ENCODE results near the gene MLF2.

DNA sequence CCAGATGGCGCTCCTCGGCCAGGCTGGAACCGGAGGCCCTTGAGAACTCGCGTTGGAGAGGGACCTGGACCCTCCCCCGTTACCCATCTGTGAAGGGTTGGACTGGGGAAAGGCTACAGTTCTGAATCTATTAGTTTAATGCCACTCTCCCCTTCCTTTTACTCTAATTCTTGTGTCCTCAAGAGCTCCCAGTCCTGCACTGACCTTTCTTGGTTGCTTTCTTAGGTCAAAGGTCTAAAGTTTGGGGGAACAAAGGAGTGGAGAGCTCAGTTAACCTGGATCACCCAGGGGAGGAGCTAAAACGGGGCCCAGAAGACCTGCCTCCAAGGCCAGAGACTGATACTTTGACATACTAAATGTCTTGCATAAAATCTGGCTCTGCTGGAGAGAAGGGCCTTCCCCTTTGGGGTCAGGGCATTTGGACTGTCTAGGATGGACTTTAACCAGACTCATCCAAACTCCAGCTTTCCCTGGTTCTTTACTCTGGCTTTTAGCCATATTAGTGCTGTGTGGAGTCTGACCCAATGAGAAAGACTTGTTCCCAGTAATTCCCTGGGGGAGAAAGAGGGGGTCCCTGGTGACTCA lies 923 bp upstream of the MLF2 start:
- TF ChIP-seq RAD21 (IDR thresholded peaks at IDR 0.05; ENCODE audit: low read depth) (peak; percentile 99), EP300 (IDR thresholded peaks at IDR 0.05; ENCODE audit: borderline replicate concordance) (no peak)
- TF ChIP-seq, protein P1, sequence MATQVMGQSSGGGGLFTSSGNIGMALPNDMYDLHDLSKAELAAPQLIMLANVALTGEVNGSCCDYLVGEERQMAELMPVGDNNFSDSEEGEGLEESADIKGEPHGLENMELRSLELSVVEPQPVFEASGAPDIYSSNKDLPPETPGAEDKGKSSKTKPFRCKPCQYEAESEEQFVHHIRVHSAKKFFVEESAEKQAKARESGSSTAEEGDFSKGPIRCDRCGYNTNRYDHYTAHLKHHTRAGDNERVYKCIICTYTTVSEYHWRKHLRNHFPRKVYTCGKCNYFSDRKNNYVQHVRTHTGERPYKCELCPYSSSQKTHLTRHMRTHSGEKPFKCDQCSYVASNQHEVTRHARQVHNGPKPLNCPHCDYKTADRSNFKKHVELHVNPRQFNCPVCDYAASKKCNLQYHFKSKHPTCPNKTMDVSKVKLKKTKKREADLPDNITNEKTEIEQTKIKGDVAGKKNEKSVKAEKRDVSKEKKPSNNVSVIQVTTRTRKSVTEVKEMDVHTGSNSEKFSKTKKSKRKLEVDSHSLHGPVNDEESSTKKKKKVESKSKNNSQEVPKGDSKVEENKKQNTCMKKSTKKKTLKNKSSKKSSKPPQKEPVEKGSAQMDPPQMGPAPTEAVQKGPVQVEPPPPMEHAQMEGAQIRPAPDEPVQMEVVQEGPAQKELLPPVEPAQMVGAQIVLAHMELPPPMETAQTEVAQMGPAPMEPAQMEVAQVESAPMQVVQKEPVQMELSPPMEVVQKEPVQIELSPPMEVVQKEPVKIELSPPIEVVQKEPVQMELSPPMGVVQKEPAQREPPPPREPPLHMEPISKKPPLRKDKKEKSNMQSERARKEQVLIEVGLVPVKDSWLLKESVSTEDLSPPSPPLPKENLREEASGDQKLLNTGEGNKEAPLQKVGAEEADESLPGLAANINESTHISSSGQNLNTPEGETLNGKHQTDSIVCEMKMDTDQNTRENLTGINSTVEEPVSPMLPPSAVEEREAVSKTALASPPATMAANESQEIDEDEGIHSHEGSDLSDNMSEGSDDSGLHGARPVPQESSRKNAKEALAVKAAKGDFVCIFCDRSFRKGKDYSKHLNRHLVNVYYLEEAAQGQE (IDR thresholded peaks at IDR 0.05; ENCODE audit: low read depth): no peak
